GM12878 (cell line): ENCODE measurements around the gene USP11. TPM values are rescaled to one million over a fixed set of nuclear protein-coding genes. Genes with fewer than 3 reads are reported as not detected.

Experiments
- CBFB ChIP-seq: IDR thresholded peaks from 2 replicates; pipeline ENCODE4 v1.6.1; 2016; ENCODE audit warnings: antibody characterized with exemption, low read depth
- CEBPB ChIP-seq, 2 experiments: fragments of 150-350 bp in 1 of 2; IDR thresholded peaks; 2 replicates each; pipeline ENCODE4 v1.6.1; 2012 to 2014; ENCODE audit warnings: low read depth in 2 of 2, low read length in 2 of 2, borderline replicate concordance in 1 of 2, inconsistent platforms in 1 of 2
- CHD2 ChIP-seq: IDR thresholded peaks from 2 replicates; pipeline ENCODE4 v1.6.1; 2011; ENCODE audit warnings: low read depth, low read length, improper control_type of control experiment, borderline replicate concordance
- FOS ChIP-seq: IDR thresholded peaks from 3 replicates; pipeline ENCODE4 v1.6.1; 2011; ENCODE audit warnings: borderline replicate concordance; ENCODE audit not compliant: insufficient read length; ENCODE audit errors: extremely low read depth
- GATAD2B ChIP-seq: fragments of 450-650 bp; conservative IDR thresholded peaks from 2 replicates; pipeline ENCODE4 v1.6.1; 2017; ENCODE audit warnings: low read depth, mild to moderate bottlenecking, moderate library complexity
- HDGF ChIP-seq: fragments of 450-650 bp; IDR thresholded peaks from 2 replicates; pipeline ENCODE4 v1.6.1; 2016; ENCODE audit warnings: antibody characterized with exemption
- MTA3 ChIP-seq: IDR thresholded peaks from 2 replicates; pipeline ENCODE4 v1.6.1; 2012; ENCODE audit warnings: low read length, inconsistent platforms, borderline replicate concordance
- MXI1 ChIP-seq: fragments of 150-350 bp; IDR thresholded peaks from 2 replicates; pipeline ENCODE4 v1.6.1; 2011; ENCODE audit warnings: low read depth, mild to moderate bottlenecking, inconsistent platforms, low read length, improper control_type of control experiment
- RELA ChIP-seq: fragments of 450-650 bp; IDR thresholded peaks from 2 replicates; pipeline ENCODE4 v1.8.0; 2014; ENCODE audit warnings: borderline replicate concordance; ENCODE audit not compliant: partially characterized antibody
- SMAD5 ChIP-seq: IDR thresholded peaks from 2 replicates; pipeline ENCODE4 v1.6.1; 2016; ENCODE audit warnings: antibody characterized with exemption, low read depth
- SREBF2 ChIP-seq: IDR thresholded peaks from 2 replicates; pipeline ENCODE4 v1.6.1; 2012; ENCODE audit warnings: mild to moderate bottlenecking, low read length
- SUZ12 ChIP-seq: fragments of 200-600 bp; sonication (generic); IDR thresholded peaks from one replicate; pipeline ENCODE4 v1.6.1; 2018; ENCODE audit warnings: antibody characterized with exemption, mild to moderate bottlenecking; ENCODE audit not compliant: unreplicated experiment
- TBL1XR1 ChIP-seq: IDR thresholded peaks from 2 replicates; pipeline ENCODE4 v1.6.1; 2012; ENCODE audit warnings: low read depth, low read length, improper control_type of control experiment
- ZNF24 ChIP-seq: fragments of 450-650 bp; IDR thresholded peaks from 2 replicates; pipeline ENCODE4 v1.6.1; 2017; ENCODE audit warnings: antibody characterized with exemption, mild to moderate bottlenecking
- polyA plus RNA-seq, 11 experiments: library from polyadenylated mRNA; depleted of rRNA in 4 of 11; unstranded in 6 of 11; stranded (reverse) in 5 of 11; fragments of >200 nt; fragmentation: Nextera tagmentation in 4 of 11; fragmentation: Illumina TruSeq in 1 of 11; extraction: Ambion mirVana in 4 of 11; extraction: Trizol in 1 of 11; gene quantifications; 1 replicate in 1 of 11; 2 replicates in 10 of 11; pipeline versions ENCODE4 v1.2.1 to v1.2.3, GENCODE V29; 2011 to 2016; ENCODE audit warnings: inconsistent platforms in 2 of 11, missing spikeins in 2 of 11, low read depth in 1 of 11
- total RNA-seq, 4 experiments: library from RNA; depleted of rRNA in 3 of 4; stranded (reverse); fragments of >200 nt in 3 of 4; fragmentation: Illumina TruSeq in 1 of 4; extraction: Trizol in 1 of 4; gene quantifications; 2 replicates each; pipeline versions ENCODE4 v1.2.1 to v1.2.3, GENCODE V29; 2013 to 2021
- TF ChIP-seq, protein P1 (sequence below): fragments of 450-650 bp; IDR thresholded peaks from 2 replicates; pipeline ENCODE4 v1.6.1; 2017; ENCODE audit warnings: mild to moderate bottlenecking, moderate library complexity
- TF ChIP-seq, protein P2 (sequence below): IDR thresholded peaks from 2 replicates; pipeline ENCODE4 v1.6.1; 2011; ENCODE audit warnings: mild to moderate bottlenecking, low read depth, low read length, moderate library complexity; ENCODE audit not compliant: insufficient replicate concordance
- TF ChIP-seq, protein P3 (sequence below): fragments of 450-650 bp; IDR thresholded peaks from 2 replicates; pipeline ENCODE4 v1.6.1; 2016; ENCODE audit warnings: mild to moderate bottlenecking
- TF ChIP-seq, protein P4 (sequence below): IDR thresholded peaks from 2 replicates; pipeline ENCODE4 v1.6.1; 2012; ENCODE audit warnings: low read depth, low read length, improper control_type of control experiment
- TF ChIP-seq, protein P5 (sequence below): fragments of 150-350 bp; IDR thresholded peaks from 2 replicates; pipeline ENCODE4 v1.6.1; 2016; ENCODE audit warnings: low read depth, low read length

USP11 gene
- total and polyA plus RNA-seq, 10 of the 15 experiments (the other 5 are each of a cell fraction or from before 2014, with no cell fraction given), result 3.3 to 44.0 (median 20.9) TPM

DNA sequence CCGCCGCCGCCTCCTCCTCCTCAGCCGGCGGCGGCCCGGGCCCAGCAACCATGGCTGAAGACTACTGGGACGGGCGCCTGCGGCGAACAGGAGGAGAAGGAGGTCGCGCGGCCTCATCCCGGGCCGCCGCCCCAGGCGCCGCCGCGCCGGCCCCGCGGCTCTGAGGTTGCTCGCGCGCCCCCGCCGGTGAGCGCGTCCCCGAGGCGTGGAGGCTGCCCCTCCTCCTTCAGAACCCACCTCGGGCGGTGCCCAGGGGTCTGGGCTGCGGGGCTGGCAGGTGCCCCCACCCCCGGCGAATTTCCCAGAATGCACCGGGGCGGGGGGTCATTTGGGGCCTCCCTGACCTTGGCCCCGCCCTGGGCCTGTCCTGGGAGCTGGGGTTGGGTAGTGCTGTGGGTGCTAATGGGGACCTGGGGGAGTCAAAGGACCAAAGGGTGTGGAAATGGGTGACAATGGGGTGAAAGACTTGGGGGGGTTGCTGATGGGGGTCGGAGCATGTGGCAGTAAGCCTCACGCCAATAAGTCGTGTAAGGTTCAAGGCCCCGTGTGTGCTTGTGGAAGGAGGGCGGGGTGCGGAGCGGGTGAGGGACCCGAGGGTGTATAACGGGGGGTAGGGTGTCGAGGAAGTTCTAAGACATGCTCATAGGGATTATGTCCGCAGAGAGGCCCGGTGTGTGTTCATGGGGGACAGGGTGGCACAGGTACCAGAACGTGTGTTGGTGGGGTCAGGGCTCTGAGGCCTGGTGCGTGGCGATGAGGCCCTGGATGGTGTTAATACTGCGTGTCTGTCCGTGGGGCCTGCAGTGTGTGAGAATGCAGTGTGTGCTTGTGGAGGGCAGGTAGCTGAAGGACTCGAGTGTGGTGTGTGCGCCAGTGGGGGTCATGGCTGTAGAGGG, 13.6 kb upstream of the USP11 start (continued):
- TF ChIP-seq, protein P1, sequence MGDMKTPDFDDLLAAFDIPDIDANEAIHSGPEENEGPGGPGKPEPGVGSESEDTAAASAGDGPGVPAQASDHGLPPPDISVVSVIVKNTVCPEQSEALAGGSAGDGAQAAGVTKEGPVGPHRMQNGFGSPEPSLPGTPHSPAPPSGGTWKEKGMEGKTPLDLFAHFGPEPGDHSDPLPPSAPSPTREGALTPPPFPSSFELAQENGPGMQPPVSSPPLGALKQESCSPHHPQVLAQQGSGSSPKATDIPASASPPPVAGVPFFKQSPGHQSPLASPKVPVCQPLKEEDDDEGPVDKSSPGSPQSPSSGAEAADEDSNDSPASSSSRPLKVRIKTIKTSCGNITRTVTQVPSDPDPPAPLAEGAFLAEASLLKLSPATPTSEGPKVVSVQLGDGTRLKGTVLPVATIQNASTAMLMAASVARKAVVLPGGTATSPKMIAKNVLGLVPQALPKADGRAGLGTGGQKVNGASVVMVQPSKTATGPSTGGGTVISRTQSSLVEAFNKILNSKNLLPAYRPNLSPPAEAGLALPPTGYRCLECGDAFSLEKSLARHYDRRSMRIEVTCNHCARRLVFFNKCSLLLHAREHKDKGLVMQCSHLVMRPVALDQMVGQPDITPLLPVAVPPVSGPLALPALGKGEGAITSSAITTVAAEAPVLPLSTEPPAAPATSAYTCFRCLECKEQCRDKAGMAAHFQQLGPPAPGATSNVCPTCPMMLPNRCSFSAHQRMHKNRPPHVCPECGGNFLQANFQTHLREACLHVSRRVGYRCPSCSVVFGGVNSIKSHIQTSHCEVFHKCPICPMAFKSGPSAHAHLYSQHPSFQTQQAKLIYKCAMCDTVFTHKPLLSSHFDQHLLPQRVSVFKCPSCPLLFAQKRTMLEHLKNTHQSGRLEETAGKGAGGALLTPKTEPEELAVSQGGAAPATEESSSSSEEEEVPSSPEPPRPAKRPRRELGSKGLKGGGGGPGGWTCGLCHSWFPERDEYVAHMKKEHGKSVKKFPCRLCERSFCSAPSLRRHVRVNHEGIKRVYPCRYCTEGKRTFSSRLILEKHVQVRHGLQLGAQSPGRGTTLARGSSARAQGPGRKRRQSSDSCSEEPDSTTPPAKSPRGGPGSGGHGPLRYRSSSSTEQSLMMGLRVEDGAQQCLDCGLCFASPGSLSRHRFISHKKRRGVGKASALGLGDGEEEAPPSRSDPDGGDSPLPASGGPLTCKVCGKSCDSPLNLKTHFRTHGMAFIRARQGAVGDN, result no peak; the same call in 1 of the 2 replicates
- TF ChIP-seq MXI1 (no peak), SUZ12 (no peak), ZNF24 (no peak), CBFB (no peak), RELA (no peak), SREBF2 (no peak), MTA3 (no peak), HDGF (peak; percentile 47; the same call in 1 of the 2 replicates), FOS (no peak), GATAD2B (peak; percentile 79; the same call in 1 of the 2 replicates), TBL1XR1 (no peak), CEBPB (IDR thresholded peaks at IDR 0.05; ENCODE audit: borderline replicate concordance in 1 of 2, low read depth in 2 of 2, low read length in 2 of 2) (no peak), CHD2 (no peak), SMAD5 (no peak)
- TF ChIP-seq, protein P2, sequence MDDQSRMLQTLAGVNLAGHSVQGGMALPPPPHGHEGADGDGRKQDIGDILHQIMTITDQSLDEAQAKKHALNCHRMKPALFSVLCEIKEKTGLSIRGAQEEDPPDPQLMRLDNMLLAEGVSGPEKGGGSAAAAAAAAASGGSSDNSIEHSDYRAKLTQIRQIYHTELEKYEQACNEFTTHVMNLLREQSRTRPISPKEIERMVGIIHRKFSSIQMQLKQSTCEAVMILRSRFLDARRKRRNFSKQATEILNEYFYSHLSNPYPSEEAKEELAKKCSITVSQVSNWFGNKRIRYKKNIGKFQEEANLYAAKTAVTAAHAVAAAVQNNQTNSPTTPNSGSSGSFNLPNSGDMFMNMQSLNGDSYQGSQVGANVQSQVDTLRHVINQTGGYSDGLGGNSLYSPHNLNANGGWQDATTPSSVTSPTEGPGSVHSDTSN, result no peak
- TF ChIP-seq, protein P3, sequence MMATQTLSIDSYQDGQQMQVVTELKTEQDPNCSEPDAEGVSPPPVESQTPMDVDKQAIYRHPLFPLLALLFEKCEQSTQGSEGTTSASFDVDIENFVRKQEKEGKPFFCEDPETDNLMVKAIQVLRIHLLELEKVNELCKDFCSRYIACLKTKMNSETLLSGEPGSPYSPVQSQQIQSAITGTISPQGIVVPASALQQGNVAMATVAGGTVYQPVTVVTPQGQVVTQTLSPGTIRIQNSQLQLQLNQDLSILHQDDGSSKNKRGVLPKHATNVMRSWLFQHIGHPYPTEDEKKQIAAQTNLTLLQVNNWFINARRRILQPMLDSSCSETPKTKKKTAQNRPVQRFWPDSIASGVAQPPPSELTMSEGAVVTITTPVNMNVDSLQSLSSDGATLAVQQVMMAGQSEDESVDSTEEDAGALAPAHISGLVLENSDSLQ, result no peak
- TF ChIP-seq, protein P4, sequence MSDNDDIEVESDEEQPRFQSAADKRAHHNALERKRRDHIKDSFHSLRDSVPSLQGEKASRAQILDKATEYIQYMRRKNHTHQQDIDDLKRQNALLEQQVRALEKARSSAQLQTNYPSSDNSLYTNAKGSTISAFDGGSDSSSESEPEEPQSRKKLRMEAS, result no peak
- TF ChIP-seq, protein P5, sequence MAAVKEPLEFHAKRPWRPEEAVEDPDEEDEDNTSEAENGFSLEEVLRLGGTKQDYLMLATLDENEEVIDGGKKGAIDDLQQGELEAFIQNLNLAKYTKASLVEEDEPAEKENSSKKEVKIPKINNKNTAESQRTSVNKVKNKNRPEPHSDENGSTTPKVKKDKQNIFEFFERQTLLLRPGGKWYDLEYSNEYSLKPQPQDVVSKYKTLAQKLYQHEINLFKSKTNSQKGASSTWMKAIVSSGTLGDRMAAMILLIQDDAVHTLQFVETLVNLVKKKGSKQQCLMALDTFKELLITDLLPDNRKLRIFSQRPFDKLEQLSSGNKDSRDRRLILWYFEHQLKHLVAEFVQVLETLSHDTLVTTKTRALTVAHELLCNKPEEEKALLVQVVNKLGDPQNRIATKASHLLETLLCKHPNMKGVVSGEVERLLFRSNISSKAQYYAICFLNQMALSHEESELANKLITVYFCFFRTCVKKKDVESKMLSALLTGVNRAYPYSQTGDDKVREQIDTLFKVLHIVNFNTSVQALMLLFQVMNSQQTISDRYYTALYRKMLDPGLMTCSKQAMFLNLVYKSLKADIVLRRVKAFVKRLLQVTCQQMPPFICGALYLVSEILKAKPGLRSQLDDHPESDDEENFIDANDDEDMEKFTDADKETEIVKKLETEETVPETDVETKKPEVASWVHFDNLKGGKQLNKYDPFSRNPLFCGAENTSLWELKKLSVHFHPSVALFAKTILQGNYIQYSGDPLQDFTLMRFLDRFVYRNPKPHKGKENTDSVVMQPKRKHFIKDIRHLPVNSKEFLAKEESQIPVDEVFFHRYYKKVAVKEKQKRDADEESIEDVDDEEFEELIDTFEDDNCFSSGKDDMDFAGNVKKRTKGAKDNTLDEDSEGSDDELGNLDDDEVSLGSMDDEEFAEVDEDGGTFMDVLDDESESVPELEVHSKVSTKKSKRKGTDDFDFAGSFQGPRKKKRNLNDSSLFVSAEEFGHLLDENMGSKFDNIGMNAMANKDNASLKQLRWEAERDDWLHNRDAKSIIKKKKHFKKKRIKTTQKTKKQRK, result no peak
